Measurements from ENCODE around the gene SNAPC3.

The SNAPC3 gene

DNA sequence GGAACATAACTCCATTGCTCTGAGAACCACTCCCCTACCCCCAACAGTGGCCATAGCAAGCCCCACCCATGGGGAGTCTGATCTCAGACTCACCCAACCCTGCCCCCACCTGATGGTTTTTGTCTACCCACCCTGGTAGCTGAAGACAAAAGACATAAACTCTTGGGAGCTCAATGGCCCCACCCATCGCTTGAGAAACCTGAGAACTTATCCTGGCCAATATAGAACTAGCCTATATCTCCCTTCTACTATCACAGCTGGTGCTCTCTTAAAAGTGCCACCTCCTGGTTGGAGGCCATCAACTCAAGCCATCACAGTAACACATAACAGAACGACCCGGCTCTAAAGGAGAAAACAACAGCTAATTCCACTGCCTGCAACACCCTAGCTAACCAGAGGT, 47.9 kb upstream of the SNAPC3 start:
- TF ChIP-seq TEAD4 (IDR thresholded peaks at IDR 0.05) (no peak), EGR1 (IDR thresholded peaks at IDR 0.05) (no peak), EP300 (IDR thresholded peaks at IDR 0.05; ENCODE audit: borderline replicate concordance) (no peak), YY1 (IDR thresholded peaks at IDR 0.05; ENCODE audit: low read depth) (no peak), ZBTB7A (IDR thresholded peaks at IDR 0.05; ENCODE audit: low read depth) (no peak), NFIC (IDR thresholded peaks at IDR 0.05) (no peak), FOXM1 (IDR thresholded peaks at IDR 0.05; ENCODE audit: borderline replicate concordance, low read depth) (no peak), CEBPB (IDR thresholded peaks at IDR 0.05) (no peak), TCF12 (IDR thresholded peaks at IDR 0.05; ENCODE audit: low read depth) (no peak), TAF1 (IDR thresholded peaks at IDR 0.05; ENCODE audit: low read depth) (no peak), RAD21 (IDR thresholded peaks at IDR 0.05; ENCODE audit: low read depth) (no peak), CREB1 (IDR thresholded peaks at IDR 0.05; ENCODE audit: low read depth) (no peak)
- TF ChIP-seq, protein P1, sequence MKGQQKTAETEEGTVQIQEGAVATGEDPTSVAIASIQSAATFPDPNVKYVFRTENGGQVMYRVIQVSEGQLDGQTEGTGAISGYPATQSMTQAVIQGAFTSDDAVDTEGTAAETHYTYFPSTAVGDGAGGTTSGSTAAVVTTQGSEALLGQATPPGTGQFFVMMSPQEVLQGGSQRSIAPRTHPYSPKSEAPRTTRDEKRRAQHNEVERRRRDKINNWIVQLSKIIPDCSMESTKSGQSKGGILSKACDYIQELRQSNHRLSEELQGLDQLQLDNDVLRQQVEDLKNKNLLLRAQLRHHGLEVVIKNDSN (IDR thresholded peaks at IDR 0.05) = no peak
- TF ChIP-seq, protein P2, sequence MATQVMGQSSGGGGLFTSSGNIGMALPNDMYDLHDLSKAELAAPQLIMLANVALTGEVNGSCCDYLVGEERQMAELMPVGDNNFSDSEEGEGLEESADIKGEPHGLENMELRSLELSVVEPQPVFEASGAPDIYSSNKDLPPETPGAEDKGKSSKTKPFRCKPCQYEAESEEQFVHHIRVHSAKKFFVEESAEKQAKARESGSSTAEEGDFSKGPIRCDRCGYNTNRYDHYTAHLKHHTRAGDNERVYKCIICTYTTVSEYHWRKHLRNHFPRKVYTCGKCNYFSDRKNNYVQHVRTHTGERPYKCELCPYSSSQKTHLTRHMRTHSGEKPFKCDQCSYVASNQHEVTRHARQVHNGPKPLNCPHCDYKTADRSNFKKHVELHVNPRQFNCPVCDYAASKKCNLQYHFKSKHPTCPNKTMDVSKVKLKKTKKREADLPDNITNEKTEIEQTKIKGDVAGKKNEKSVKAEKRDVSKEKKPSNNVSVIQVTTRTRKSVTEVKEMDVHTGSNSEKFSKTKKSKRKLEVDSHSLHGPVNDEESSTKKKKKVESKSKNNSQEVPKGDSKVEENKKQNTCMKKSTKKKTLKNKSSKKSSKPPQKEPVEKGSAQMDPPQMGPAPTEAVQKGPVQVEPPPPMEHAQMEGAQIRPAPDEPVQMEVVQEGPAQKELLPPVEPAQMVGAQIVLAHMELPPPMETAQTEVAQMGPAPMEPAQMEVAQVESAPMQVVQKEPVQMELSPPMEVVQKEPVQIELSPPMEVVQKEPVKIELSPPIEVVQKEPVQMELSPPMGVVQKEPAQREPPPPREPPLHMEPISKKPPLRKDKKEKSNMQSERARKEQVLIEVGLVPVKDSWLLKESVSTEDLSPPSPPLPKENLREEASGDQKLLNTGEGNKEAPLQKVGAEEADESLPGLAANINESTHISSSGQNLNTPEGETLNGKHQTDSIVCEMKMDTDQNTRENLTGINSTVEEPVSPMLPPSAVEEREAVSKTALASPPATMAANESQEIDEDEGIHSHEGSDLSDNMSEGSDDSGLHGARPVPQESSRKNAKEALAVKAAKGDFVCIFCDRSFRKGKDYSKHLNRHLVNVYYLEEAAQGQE (IDR thresholded peaks at IDR 0.05; ENCODE audit: low read depth) = no peak
- TF ChIP-seq, protein P3, sequence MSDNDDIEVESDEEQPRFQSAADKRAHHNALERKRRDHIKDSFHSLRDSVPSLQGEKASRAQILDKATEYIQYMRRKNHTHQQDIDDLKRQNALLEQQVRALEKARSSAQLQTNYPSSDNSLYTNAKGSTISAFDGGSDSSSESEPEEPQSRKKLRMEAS (IDR thresholded peaks at IDR 0.05) = no peak

DNA sequence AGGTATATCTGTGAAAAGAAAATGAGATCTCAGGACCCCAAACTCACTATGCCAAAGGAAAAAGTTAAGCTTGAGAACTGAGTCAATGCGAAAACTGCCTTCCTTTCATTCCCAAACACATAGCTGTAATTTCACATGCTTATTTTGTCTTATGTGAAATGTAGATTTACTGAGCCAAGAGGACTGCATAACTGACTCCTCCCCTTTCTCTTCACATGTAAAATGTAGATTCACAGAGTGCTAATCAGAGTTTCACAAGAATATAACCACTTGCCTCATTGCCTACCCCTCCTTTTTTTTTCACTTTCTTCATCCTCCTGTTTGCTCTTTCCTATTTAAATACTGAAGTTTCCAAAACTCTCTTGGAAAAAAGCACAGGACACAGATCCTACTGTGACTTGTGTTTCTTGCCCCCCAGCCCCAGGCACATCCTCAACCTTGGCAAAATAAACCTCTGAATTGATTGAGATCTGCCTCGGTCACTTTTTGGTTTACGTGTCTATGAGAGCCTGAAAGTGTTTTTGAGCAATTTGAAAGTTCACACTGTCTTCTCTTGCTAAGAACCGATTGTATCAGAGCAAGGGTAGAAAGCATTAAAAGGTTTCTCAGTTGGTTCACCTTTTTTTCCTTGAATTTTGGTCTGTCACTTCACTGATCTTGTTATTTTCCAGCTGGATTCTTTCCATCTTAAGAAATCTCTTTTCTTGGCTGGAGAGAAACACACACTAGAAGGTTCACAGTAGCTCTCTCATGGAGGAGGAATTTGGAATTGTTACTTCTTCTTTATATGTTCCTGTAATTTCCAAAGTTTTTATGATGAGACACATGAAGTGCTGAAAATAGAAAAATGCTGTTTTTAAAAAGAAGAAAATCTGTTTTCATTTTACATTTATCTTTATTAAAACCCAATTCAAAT, 44.8 kb upstream of the SNAPC3 start:
- TF ChIP-seq TCF12 (IDR thresholded peaks at IDR 0.05; ENCODE audit: low read depth) (no peak), YY1 (IDR thresholded peaks at IDR 0.05; ENCODE audit: low read depth) (no peak), NFIC (IDR thresholded peaks at IDR 0.05) (no peak), EP300 (IDR thresholded peaks at IDR 0.05; ENCODE audit: borderline replicate concordance) (no peak), CREB1 (IDR thresholded peaks at IDR 0.05; ENCODE audit: low read depth) (no peak), RAD21 (IDR thresholded peaks at IDR 0.05; ENCODE audit: low read depth) (no peak), ZBTB7A (IDR thresholded peaks at IDR 0.05; ENCODE audit: low read depth) (no peak), TAF1 (IDR thresholded peaks at IDR 0.05; ENCODE audit: low read depth) (no peak), TEAD4 (IDR thresholded peaks at IDR 0.05) (no peak), EGR1 (IDR thresholded peaks at IDR 0.05) (no peak)
- TF ChIP-seq, protein P3 (IDR thresholded peaks at IDR 0.05) = no peak
- TF ChIP-seq, protein P2 (IDR thresholded peaks at IDR 0.05; ENCODE audit: low read depth) = no peak

DNA sequence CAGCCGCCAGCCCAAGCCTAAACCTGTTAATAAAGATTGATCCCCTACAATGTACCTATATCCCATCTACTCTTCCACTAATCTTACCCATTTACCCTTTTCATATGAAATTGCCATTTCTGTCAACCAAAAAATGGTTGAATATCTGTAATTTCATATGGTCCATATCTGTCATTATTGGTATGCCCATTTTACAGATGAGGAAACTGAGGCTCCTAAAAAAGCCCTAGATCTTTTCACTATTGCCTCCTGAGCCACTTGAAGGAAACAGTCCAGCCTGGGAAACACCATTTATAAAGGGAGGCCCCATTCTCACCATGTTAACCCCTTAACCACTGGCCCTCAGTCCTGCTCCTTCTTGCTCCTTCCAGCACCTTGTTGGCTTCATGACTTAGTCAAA, 41.2 kb upstream of the SNAPC3 start:
- no peak for TF ChIP-seq EGR1 (IDR thresholded peaks at IDR 0.05)
- TF ChIP-seq TCF12 (IDR thresholded peaks at IDR 0.05; ENCODE audit: low read depth) = no peak
- TF ChIP-seq TAF1 (IDR thresholded peaks at IDR 0.05; ENCODE audit: low read depth) = no peak
- TF ChIP-seq CEBPB (IDR thresholded peaks at IDR 0.05) = no peak
- TF ChIP-seq TEAD4 (IDR thresholded peaks at IDR 0.05) = no peak
- no peak for TF ChIP-seq RAD21 (IDR thresholded peaks at IDR 0.05; ENCODE audit: low read depth)
- TF ChIP-seq EP300 (IDR thresholded peaks at IDR 0.05; ENCODE audit: borderline replicate concordance) = no peak
- TF ChIP-seq YY1 (IDR thresholded peaks at IDR 0.05; ENCODE audit: low read depth) = no peak
- no peak for TF ChIP-seq FOXM1 (IDR thresholded peaks at IDR 0.05; ENCODE audit: borderline replicate concordance, low read depth)
- TF ChIP-seq, protein P2 (IDR thresholded peaks at IDR 0.05; ENCODE audit: low read depth) = no peak
- TF ChIP-seq CREB1 (IDR thresholded peaks at IDR 0.05; ENCODE audit: low read depth) = no peak
- TF ChIP-seq, protein P1 (IDR thresholded peaks at IDR 0.05) = no peak
- TF ChIP-seq, protein P3 (IDR thresholded peaks at IDR 0.05) = no peak
- no peak for TF ChIP-seq ZBTB7A (IDR thresholded peaks at IDR 0.05; ENCODE audit: low read depth)
- no peak for TF ChIP-seq NFIC (IDR thresholded peaks at IDR 0.05)

All from Ishikawa (cell line).